GM19463 (cell line): ENCODE results near the gene CADM3.

Experiments used
- ATAC-seq: cut with Tn5 transposase; IDR thresholded peaks from one replicate; pipeline ENCODE4 v1.9.1; 2021; ENCODE audit warnings: mild to moderate bottlenecking, moderate library complexity; ENCODE audit not compliant: unreplicated experiment

CADM3 gene, protein sequence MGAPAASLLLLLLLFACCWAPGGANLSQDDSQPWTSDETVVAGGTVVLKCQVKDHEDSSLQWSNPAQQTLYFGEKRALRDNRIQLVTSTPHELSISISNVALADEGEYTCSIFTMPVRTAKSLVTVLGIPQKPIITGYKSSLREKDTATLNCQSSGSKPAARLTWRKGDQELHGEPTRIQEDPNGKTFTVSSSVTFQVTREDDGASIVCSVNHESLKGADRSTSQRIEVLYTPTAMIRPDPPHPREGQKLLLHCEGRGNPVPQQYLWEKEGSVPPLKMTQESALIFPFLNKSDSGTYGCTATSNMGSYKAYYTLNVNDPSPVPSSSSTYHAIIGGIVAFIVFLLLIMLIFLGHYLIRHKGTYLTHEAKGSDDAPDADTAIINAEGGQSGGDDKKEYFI

DNA sequence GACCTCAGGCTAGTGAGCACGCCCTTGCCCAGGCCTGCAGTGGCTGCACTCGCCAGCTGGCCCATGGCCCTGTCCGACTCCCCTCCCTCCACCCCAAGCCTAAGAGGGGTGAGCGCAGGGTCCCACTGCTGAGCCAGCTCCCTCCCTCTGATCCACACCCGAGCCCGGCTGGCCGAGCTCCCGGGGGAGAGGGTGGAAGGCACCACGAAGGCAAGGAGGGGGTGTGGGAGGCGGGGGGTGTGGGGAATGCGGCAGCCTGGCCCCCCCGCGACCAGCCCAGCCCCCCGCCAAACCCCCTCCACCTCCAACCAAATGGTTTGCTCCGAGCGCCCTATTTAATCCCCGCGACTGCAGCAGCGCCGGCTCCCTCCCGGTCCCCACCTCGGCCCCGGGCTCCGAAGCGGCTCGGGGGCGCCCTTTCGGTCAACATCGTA is at the start of gene CADM3:
CADM3 (plus strand) TSS at position 362 of the 434 bp plus-strand sequence. CDS start 151 bp downstream, outside the sequence.
- ATAC-seq = no peak

DNA sequence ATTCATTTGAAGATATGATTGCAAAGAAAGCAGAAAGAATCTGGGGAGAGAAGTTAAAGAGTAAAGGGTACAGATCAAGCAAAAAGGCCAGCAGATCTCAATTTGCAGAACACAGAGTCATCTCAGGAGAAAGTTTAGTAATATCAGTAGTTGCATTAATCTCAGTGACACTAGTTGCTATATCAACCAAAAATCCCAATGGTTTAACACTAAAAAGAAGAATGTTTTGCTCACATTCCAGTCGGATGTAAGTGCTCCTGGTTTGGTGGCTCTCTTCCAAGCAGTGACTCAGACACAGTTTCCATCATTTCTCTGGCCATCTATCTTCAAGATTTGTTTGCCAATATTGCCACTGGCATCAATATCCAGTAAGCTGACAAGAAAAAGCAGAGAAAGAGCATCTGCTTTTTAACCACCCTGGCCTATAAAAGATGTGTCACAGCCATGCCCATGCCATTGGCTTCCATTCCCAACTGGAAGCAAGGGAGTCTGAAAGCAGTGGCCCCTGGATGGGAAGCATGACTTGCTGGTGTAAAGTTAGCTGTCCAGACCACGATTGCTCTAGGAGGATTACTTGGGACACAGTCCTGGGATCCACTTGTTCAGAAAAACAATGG is 49.3 kb upstream of the CADM3 start:
- ATAC-seq = peak; percentile 84

DNA sequence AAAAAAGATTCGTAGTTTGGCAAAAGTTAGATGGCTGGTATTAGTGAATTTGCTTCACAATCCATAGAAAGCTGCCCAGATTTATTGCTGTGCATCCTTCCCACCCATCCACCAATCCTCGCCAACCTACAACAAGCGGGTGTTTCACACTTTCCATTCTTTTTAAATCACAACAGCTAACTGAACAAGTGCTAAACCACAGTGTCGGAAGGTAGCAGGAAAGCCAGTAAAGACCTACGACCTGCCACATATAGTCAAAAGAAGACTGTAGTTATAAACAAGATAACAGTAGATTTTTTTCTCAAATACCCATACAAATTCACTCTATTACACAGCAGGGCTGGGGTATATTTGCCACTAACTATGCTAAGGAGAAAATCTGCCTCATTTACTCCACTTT is 47.8 kb upstream of the CADM3 start:
- no peak for ATAC-seq

DNA sequence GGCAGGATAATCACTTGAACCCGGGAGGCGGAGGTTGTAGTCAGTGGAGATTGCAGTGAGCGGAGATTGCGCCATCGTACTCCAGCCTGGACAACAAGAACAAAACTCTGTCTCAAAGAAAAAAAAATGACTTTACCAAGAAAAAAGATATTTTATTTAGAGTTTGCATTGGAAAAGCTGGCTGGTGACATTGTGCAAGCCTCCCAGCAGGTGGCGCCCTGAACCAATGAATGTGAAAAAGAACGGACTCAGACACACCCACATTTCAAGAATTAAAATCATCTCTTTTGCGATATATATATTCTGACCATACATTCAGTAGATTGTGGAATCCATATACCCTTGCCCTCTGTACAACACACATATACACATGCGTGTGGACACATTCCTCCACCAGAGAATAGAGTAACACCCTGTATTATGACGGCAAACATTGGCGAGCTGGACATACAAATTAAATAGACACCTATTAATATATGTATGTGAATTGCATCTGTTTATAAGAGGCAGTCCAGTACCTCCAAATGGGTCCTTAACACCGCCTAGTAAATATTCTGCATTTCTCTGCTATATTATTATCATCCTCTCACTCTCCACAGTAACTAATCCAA is 39.0 kb upstream of the CADM3 start:
- ATAC-seq = peak; percentile 62

DNA sequence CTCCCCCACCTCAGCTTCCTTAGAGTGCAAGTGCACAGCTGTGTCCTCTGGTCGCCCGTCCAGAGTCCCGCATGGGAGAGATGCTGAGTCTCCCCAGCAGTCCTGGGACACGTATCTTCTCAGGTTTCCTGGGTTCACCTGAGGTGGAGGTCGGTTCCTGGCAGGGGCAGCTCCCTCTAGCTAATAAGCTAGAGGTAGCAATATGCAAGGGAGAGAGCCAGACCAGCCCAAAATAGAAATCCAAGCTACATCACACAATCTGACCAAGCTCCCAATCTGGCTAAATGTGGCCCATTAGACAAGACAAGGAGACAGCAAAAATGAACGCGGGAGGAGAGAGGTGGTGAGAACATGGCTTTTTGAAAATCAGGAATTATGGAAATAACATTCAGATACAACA is 30.9 kb upstream of the CADM3 start:
- no peak for ATAC-seq

DNA sequence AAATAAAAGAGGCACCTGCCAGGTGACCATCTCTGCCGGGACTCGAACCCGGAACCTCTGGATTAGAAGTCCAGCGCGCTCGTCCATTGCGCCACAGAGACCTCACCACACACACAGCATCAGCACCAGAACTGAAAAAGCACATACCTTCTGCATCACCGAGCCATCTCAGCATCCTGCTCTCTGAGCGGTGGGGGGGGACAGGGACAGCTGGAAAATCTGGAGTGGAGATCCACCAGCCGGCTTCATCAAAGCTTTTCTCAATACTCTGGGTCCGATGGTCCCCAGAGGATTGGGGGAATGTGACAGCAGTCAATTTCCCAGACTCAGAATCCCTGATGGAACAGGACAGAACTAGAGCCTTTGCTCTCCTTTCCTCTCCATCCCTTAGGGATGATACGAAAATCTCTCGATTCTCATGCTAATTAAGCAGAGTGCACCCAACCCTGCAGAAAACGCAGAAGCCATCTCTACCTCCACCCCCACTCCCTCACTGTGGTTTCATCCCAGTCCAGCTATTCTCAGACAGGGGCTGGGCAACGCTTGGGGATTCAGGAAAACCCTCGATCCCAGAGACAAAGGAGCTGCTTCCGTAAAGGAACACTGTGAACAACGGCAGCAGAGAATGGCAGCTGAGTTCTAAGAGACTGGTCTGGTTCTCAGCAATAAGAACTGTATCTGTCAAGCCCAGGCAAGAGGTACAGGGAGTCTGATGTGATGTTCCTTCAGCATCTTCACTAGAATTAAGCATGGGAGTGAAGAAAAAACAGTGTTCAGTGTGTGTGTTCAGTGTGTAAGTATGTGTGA is 29.6 kb upstream of the CADM3 start:
- no peak for ATAC-seq

DNA sequence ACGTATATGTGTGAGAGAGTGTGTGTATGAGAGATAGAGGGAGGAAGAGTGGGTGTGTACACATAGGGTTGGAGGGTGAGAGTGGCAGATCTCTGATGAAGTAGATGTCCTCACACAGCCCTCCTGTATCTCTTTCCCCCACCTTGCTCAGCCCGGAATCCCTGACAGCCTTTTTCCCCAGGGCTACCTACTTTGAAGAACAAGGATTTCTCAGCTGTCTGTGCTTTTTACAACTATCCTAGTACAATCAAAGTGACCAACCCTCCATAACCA is 29.1 kb upstream of the CADM3 start:
- no peak for ATAC-seq

DNA sequence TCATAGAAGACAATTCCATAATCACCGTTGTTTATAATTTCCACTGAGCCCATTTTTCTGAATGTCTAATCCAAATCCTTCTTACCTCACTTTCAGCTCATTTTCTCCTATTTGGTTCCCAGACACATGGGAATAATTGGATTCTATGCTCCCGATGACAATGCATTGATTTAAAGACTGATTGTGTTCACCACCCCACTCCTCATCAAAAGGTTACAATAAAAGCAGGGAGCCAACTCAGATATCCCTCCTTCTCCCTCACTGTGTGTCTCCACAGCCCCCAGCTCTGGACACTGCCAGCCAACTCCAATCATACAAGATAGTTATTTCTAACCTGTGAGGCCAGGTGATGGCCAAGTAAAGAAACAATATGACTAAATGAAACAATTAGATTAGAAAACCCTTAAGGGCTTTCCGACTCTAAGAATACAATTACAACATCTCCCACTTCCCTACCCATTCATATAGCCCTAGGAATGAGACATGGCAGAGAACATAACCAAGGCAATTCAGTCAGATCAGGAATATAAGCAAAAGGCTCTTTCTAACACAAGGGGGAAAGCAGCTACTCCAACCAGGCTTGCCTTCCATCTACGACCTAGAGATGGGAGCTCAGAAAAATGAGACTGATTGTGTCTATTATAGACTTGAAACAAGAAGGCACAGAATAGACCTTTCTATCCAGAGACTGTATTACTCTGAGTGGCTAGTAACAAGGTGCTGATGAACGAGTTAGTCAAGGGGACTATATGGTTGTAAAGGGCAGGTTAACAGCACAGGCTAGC is 28.5 kb upstream of the CADM3 start:
- no peak for ATAC-seq

DNA sequence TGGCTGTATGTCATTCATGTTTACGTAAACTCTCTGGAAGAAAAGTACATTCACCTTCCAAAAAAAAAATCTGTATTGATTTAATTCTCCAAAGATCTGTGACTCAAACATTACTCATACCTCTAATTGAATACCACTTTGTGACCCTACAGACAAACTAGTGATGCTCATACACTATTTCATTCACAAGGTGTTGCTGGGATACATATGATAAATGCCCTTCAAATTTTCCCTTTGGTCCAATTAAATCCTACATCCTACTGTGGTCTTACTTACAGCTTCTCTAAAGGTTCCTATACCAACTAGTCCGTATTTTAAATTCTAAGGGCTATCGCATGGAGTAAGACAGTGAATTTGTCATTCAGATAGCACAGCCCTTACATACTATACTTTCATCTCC is 26.8 kb upstream of the CADM3 start:
- no peak for ATAC-seq

DNA sequence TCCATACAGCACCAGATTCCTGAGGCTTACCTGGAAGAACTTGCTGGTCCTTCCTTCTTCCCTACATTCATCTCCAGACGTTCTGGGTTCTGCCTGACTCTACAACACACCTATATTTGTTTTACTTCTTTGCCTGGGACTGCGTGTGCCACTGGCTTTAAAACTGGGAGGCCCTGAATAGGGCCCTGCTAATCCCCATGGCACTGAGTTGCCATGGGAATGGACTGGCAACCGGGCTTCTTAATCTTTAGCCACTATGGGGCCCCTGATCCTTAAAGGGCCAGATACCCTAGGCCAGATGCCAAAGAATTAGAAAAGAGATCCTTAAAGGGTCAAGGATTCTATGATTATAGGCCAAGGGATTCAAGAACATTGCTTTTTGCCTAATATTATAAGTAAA is 24.4 kb upstream of the CADM3 start:
- ATAC-seq = no peak

DNA sequence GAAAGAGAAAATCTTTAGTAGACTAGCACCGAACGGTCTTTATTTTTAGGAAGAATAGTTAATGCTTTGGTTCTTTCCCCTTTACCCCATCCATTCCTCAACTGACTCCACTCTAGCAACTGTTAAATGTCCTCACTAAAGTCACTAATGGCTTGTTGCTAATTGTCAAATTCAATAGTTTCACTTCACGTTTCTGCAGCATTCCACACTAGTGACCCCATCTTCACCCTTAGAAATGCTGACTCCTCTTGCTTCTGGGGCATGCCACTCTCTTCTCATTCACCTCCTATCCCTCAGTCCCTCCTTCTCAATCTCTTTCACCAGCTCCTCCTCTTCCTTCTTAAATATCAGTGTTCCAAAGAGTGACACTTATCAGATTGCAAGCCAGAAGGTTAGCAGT is 19.4 kb upstream of the CADM3 start:
- ATAC-seq = no peak

DNA sequence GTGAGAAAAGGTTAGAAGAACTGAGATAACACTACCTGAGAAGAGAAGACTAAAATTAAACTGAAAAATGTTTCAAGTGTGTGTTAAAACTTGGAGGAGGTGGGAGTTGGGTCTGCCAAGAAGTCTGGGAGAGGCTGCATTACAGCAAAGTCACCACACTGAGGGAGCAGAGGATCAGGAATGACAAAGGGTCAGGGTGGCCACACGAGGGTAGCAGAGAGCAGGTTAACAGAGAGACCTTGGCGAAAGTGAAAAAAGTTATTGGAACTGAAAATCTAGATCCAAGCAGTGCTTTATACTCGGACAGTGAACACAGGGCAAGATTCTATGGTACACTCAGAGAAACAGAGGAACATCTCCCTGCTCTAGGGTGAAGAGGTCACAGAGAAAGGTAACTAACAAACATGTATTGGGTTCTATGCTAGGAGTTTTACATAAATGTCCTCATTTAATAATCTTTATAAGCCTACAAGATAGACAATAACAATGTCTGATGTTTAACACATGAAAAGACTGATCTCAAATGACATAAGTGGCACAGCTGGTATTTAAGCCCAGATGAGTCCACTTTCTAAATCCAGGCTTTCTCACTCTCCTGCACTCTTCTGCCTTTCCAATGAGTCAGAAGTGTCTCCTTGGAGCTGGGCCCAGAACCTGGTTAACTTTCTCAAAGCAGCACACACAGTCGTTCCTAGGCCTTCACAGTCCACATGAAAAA is 10.3 kb upstream of the CADM3 start:
- ATAC-seq = peak; percentile 91

DNA sequence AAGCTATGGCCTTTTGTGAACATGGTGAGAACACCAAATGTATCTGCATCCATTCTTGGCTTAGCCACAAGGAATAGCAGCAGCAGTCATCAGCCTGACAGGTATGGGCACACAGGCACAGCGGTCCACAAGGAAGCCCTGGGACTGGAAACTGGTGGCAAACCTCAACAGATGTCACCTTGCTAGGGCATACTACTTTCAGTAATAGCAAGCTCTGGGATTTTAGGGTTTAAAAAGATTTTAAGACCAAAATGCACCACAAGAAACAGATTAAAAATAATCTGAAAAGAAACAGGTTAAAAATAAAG is 9.7 kb upstream of the CADM3 start:
- no peak for ATAC-seq

DNA sequence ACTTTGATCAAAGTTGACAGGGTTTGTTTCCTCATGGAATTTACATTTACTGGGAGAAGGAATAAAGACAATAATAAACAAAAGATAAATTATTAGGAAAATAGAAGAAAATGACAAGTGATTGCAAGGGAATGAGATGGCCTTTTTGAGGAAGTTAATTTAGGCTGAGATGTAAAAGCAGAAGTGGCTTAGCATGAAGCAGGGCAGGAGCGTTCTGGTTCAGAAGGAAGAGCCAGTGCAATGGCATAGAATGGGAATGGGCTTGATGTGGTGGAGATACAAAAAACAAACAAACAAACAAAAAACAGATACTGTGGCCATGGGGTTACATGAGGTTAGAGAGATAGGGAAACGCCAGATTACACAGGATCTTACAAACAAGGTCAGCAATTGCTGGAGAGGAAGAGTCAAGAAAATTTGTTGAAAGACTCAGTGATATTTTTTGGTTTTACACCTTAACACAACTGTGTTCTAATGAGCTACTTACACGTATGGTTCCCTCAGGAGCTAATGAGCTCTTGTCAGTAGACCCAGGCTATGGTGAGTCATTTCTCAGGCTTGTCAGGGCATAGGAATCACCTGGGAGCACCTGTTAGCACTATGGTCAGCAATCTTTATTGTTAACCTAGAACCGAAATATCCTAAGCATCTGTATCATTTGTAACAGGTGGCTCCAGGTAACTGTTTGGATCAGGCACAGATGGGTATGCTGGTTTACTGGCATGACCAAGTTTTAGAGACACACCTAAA is 8.7 kb upstream of the CADM3 start:
- no peak for ATAC-seq

DNA sequence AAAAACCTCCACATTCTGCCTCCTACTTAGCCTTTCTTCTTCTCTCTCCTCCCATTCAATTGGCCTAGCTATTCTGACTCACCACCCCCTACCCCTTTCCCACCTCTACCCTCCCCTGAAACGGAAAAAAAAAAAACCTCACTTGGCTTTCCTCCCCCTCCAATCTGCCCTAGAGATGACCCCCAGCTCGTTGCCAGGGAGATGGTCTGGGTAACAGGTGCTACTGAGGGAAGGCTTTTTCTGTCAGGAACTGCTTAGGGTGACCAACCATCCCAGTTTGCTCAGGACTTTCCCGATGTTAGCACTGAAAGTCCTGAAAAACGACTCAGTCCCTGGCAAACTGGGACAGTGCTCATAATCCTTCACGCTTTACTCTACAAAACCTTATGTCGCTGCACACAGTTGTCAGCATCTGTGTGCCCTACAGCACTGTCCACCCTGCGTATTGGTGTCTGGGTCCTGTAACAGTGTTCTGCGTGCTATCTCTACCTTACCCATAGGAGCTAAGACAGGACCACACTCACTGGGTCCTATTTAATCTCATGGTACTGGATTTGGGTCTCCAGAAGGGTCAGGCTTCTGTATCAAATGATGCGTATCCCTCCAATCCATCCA is 7.7 kb upstream of the CADM3 start:
- ATAC-seq = no peak

DNA sequence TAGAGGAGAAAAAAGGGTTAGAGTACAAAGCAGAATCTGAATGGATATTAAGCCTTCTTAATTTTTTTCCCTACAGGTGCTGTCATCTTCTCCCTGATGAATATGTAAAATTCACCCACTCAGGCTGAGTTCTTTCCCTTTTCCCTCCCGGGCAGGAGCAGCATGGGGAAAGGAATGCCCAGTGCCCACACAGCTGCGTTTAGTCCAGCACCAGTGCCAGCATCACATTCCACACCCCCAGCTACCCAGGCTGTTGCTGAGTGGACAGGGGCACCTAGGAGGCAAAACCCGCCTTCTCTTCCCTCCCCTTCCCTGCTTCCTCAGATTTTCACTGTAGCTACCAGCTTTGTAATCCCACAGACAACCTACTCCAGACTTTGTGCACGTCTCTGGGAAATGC is 3.4 kb upstream of the CADM3 start:
- no peak for ATAC-seq

DNA sequence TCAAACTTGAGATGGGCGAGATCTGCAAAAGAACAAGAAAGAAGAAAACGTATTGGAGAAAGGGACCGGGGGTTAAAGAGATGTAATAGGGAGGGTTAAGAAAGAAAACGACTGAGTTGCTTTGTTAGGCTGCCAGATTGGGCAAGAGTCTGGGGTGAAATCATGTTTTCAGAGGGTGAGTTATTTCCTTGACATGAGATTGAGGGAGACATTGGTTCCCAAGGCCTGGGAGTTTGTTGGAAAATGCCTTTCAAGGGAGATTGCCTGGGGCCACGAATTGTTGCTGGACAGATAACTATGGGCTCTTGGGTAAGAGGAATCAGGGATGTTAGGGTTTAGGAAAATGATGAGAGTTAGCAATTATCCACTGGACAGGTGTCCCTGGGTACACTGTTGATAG is 776 bp upstream of the CADM3 start:
- no peak for ATAC-seq

DNA sequence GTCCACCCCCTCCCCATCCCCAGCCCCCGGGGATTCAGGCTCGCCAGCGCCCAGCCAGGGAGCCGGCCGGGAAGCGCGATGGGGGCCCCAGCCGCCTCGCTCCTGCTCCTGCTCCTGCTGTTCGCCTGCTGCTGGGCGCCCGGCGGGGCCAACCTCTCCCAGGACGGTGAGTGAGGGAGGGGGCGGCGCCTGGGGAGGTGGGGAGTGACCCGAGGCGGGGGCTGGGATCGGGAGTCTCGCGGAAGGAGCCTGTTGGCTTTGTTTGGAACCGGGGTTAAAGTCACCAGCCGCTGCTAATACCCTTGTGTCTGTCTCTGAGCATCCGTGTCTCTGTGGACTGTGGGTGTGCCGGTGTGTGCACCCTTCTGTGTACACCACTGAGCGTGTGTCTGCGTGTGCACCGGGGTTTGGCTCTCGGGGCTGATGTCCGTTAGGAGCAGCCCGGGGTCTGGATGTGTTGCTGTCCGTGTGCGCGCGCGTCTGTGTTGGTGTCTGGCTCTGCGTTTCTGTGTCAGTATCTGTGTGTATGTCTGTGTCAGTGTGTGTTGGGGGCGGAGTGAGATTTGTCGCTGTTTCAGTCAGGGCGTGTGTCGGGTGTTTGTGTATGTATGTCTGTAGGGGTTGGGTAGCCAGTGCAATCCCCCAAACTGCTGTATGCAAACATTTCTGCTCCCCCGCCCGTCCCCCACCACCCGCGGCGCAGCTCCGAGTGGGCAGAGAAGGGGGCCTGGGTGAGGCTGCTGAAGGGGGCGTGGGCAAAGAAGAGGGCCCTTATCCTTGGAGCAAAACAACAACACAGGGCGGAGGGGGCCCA is 480 bp downstream of the CADM3 start:
- ATAC-seq = no peak
